ENCODE data around the gene PSME3IP1. TPM values are rescaled to one million over a fixed set of nuclear protein-coding genes. Genes with fewer than 3 reads are reported as not detected.

PSME3IP1 gene
- polyA plus RNA-seq, 1 of the 3 experiments (the other 2 are of a cell fraction): 80.9 TPM

DNA sequence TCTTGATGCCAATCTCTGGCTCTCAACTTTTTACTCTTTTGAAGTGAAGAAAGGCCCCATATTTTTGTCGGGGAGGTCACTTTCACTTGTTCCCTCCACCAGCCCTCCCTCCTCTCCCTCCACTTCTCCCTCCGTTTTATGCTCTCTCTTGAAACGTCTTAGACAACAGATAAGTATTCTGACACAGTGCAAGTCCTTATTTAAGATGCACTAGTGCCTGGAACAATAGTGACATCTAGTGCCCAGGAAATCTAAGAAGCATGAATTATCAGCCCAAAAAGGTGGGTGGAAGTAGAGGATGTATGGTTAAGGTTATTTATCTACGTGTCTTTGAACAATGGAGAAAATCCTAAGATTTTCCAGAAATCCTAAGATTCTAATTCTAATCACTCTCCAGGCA is 17.9 kb downstream of the PSME3IP1 start:
- Histone ChIP-seq H3K27ac (ENCODE audit: low read depth in 2 of 2, low read length in 1 of 2) (no peak overlapping the region; a peak in 1 of 4 replicates), H3K4me2 (no peak overlapping the region), H3K79me2 (ENCODE audit: insufficient read depth) (no peaks in the 10 kb centered on the region), H3K27me3 (ENCODE audit: insufficient read depth) (no peaks in the 10 kb centered on the region), H3K36me3 (replicated peaks in 1 of 2; ENCODE audit: control insufficient read depth in 1 of 2, insufficient read depth in 2 of 2, low read length in 1 of 2) (peaks cover 71 to 73% of the 10 kb centered on the region in 2 experiments), H3K9me2 (no peaks in the 10 kb centered on the region), H3K4me1 (ENCODE audit: control insufficient read depth in 1 of 2, insufficient read depth in 2 of 2, low read depth in 1 of 2, low read length in 1 of 2) (peaks cover 0 to 3% of the 10 kb centered on the region in 2 experiments; a peak in 1 of 4 replicates), H3K4me3 (ENCODE audit: low read depth in 2 of 2, low read length in 1 of 2) (no peak overlapping the region; a peak in 1 of 4 replicates), H2AFZ (ENCODE audit: low read depth) (no peak overlapping the region), H3K9ac (no peak overlapping the region), H3F3A (replicated peaks; ENCODE audit: insufficient read depth) (peaks cover 18% of the 10 kb centered on the region), H4K20me1 (ENCODE audit: insufficient read depth) (no peaks in the 10 kb centered on the region), H3K9me3 (no peaks in the 10 kb centered on the region)
- POLR2A ChIA-PET: no interaction called here
- CTCF ChIA-PET: interaction anchor here (0.6 to 1.0 kb wide), 8 partner anchors 16 to 212 kb away, joined by 3 to 6 read pairs (median 4); partner anchors contain the start of gene CPNE2
- TF ChIP-seq SMC3 (IDR thresholded peaks at IDR 0.05; ENCODE audit: low read depth, low read length) (peak; percentile 61), GABPA (IDR thresholded peaks at IDR 0.05; ENCODE audit: low read depth) (no peak), RXRA (IDR thresholded peaks at IDR 0.05; ENCODE audit: borderline replicate concordance, low read depth) (no peak), RAD21 (IDR thresholded peaks at IDR 0.05; ENCODE audit: low read length) (peak; percentile 84)
- TF ChIP-seq, protein P1, sequence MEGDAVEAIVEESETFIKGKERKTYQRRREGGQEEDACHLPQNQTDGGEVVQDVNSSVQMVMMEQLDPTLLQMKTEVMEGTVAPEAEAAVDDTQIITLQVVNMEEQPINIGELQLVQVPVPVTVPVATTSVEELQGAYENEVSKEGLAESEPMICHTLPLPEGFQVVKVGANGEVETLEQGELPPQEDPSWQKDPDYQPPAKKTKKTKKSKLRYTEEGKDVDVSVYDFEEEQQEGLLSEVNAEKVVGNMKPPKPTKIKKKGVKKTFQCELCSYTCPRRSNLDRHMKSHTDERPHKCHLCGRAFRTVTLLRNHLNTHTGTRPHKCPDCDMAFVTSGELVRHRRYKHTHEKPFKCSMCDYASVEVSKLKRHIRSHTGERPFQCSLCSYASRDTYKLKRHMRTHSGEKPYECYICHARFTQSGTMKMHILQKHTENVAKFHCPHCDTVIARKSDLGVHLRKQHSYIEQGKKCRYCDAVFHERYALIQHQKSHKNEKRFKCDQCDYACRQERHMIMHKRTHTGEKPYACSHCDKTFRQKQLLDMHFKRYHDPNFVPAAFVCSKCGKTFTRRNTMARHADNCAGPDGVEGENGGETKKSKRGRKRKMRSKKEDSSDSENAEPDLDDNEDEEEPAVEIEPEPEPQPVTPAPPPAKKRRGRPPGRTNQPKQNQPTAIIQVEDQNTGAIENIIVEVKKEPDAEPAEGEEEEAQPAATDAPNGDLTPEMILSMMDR (IDR thresholded peaks at IDR 0.05): peak; percentile 69
- 45% methylated on average over 4 of the region's 4 CpGs for WGBS (ENCODE audit: low lambda C conversion rate)
- DNase-seq: peak; percentile 46

DNA sequence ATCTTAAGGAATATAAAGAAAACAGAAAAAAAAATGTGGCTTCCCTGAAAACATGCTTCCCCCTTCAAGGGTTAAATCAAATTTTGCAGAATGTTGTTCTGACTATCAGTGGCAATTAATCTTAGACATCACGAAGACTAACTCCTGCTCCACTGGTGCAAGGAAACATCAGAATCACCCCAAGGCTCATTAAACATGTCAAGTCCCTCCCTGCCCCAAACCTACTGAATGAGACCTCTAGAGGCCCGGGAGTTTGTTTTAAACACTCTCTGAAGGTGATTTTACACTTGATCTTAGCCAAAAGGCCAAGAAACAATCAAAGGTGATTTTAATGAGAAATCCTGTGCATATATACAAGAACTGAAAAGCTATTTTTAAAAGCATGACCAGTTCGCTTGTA is 18.3 kb downstream of the PSME3IP1 start:
- Histone ChIP-seq H4K20me1 (ENCODE audit: insufficient read depth) (no peaks in the 10 kb centered on the region), H3K36me3 (replicated peaks in 1 of 2; ENCODE audit: control insufficient read depth in 1 of 2, insufficient read depth in 2 of 2, low read length in 1 of 2) (peaks cover 67 to 74% of the 10 kb centered on the region in 2 experiments), H3K4me3 (ENCODE audit: low read depth in 2 of 2, low read length in 1 of 2) (no peak overlapping the region), H3K9ac (no peak overlapping the region), H3K4me2 (no peak overlapping the region), H3F3A (replicated peaks; ENCODE audit: insufficient read depth) (peaks cover 18% of the 10 kb centered on the region), H3K4me1 (ENCODE audit: control insufficient read depth in 1 of 2, insufficient read depth in 2 of 2, low read depth in 1 of 2, low read length in 1 of 2) (peaks cover 0 to 3% of the 10 kb centered on the region in 2 experiments; a peak in 1 of 4 replicates), H3K27ac (ENCODE audit: low read depth in 2 of 2, low read length in 1 of 2) (no peak overlapping the region), H3K9me3 (no peaks in the 10 kb centered on the region), H3K27me3 (ENCODE audit: insufficient read depth) (no peaks in the 10 kb centered on the region), H2AFZ (ENCODE audit: low read depth) (no peak overlapping the region), H3K9me2 (no peaks in the 10 kb centered on the region), H3K79me2 (ENCODE audit: insufficient read depth) (0 out of 2 replicates have a peak, but pooled peaks cover under 1% of the 10 kb centered on the region)
- TF ChIP-seq POLR2AphosphoS5 (IDR thresholded peaks at IDR 0.05; ENCODE audit: low read depth, low read length) (no peak), RXRA (IDR thresholded peaks at IDR 0.05; ENCODE audit: borderline replicate concordance, low read depth) (no peak), RAD21 (IDR thresholded peaks at IDR 0.05; ENCODE audit: low read length) (no peak), RCOR1 (IDR thresholded peaks at IDR 0.05; ENCODE audit: low read length) (no peak)
- TF ChIP-seq, protein P2, sequence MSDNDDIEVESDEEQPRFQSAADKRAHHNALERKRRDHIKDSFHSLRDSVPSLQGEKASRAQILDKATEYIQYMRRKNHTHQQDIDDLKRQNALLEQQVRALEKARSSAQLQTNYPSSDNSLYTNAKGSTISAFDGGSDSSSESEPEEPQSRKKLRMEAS (IDR thresholded peaks at IDR 0.05; ENCODE audit: low read depth): no peak
- TF ChIP-seq, protein P3, sequence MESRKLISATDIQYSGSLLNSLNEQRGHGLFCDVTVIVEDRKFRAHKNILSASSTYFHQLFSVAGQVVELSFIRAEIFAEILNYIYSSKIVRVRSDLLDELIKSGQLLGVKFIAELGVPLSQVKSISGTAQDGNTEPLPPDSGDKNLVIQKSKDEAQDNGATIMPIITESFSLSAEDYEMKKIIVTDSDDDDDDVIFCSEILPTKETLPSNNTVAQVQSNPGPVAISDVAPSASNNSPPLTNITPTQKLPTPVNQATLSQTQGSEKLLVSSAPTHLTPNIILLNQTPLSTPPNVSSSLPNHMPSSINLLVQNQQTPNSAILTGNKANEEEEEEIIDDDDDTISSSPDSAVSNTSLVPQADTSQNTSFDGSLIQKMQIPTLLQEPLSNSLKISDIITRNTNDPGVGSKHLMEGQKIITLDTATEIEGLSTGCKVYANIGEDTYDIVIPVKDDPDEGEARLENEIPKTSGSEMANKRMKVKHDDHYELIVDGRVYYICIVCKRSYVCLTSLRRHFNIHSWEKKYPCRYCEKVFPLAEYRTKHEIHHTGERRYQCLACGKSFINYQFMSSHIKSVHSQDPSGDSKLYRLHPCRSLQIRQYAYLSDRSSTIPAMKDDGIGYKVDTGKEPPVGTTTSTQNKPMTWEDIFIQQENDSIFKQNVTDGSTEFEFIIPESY (IDR thresholded peaks at IDR 0.05; ENCODE audit: borderline replicate concordance, low read depth): no peak
- TF ChIP-seq, protein P4, sequence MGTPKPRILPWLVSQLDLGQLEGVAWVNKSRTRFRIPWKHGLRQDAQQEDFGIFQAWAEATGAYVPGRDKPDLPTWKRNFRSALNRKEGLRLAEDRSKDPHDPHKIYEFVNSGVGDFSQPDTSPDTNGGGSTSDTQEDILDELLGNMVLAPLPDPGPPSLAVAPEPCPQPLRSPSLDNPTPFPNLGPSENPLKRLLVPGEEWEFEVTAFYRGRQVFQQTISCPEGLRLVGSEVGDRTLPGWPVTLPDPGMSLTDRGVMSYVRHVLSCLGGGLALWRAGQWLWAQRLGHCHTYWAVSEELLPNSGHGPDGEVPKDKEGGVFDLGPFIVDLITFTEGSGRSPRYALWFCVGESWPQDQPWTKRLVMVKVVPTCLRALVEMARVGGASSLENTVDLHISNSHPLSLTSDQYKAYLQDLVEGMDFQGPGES (IDR thresholded peaks at IDR 0.05; ENCODE audit: low read depth, low read length): no peak
- TF ChIP-seq, protein P1 (IDR thresholded peaks at IDR 0.05): no peak
- 94% methylated on average over 3 of the region's 3 CpGs for WGBS (ENCODE audit: low lambda C conversion rate)
- ChIA-PET CTCF (interaction anchor here (0.6 to 1.0 kb wide), 8 partner anchors 16 to 211 kb away, joined by 3 to 6 read pairs (median 4); partner anchors contain the start of gene CPNE2), POLR2A (no interaction called here)
- no peak for DNase-seq
